ENCODE data around the gene XKR3. TPM values are rescaled to one million over a fixed set of nuclear protein-coding genes. Genes with fewer than 3 reads are reported as not detected.

Gene XKR3
- total and polyA plus RNA-seq, 2 experiments from 2014 or later: not detected

DNA sequence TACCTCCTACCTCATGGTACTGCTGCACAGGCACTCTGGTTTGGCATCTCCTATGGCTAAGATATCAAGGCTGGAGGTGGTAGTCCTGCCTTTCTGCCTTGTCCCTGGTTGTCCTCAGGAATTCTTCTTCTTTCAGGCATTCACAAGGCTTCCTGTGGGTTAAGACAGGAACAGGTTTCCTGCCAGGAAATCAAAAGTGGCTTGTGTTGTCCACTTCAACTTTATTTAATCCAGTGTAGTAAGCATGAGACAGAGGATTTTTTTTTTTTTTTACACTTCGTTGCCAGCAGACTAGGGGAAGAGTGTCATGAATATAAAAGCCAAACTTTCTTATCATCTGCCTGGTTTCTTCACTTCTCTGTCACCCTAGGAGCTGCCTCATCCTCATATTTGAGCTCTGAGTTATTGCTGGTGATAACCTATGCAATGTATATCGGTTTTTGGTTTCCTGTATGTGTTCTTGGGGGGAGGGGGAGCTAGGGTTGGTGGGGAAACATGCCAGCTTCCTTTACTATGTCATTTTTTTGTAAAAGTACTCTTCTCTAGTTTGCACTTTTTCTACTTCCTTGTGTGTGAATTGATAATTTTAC lies 50.2 kb downstream of the XKR3 start:
- Histone ChIP-seq H3K4me2 (no peak overlapping the region), H3F3A (replicated peaks; ENCODE audit: low read depth) (no peaks in the 10 kb centered on the region), H3K4me1 (ENCODE audit: insufficient read depth) (0 out of 2 replicates have a peak, but pooled peaks cover 2% of the 10 kb centered on the region), H3K4me3 (no peak overlapping the region), H3K9me2 (ENCODE audit: insufficient read depth) (no peaks in the 10 kb centered on the region), H3K36me3 (ENCODE audit: insufficient read depth) (no peaks in the 10 kb centered on the region), H3K27me3 (ENCODE audit: insufficient read depth) (no peaks in the 10 kb centered on the region), H3K79me2 (replicated peaks; ENCODE audit: insufficient read depth) (no peaks in the 10 kb centered on the region), H4K20me1 (replicated peaks; ENCODE audit: insufficient read depth) (no peaks in the 10 kb centered on the region), H2AFZ (no peak overlapping the region), H3K27ac (ENCODE audit: low read depth) (no peak overlapping the region)
- Mint-ChIP-seq H3K27me3 (ENCODE audit: insufficient read depth, low read depth, poor library complexity) (peaks cover 1% of the 10 kb centered on the region), H3K36me3 (ENCODE audit: low read depth) (no peaks in the 10 kb centered on the region), H3K4me1 (no peaks in the 10 kb centered on the region), H3K9me3 (peaks cover 75% of the 10 kb centered on the region), H3K4me3 (no peak overlapping the region), H3K27ac (no peak overlapping the region)
- TF ChIP-seq NANOG (IDR thresholded peaks at IDR 0.05; ENCODE audit: borderline replicate concordance): no peak
- TF ChIP-seq CREB1 (CRISPR knock-in tag; IDR thresholded peaks at IDR 0.05; ENCODE audit: low read depth): no peak
- TF ChIP-seq STAT1 (IDR thresholded peaks at IDR 0.05; ENCODE audit: unreplicated experiment): no peak
- TF ChIP-seq, protein P1, sequence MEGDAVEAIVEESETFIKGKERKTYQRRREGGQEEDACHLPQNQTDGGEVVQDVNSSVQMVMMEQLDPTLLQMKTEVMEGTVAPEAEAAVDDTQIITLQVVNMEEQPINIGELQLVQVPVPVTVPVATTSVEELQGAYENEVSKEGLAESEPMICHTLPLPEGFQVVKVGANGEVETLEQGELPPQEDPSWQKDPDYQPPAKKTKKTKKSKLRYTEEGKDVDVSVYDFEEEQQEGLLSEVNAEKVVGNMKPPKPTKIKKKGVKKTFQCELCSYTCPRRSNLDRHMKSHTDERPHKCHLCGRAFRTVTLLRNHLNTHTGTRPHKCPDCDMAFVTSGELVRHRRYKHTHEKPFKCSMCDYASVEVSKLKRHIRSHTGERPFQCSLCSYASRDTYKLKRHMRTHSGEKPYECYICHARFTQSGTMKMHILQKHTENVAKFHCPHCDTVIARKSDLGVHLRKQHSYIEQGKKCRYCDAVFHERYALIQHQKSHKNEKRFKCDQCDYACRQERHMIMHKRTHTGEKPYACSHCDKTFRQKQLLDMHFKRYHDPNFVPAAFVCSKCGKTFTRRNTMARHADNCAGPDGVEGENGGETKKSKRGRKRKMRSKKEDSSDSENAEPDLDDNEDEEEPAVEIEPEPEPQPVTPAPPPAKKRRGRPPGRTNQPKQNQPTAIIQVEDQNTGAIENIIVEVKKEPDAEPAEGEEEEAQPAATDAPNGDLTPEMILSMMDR (conservative IDR thresholded peaks at IDR 0.05; ENCODE audit: low read depth in 2 of 2): no peak
- TF ChIP-seq JUNB (IDR thresholded peaks at IDR 0.05; ENCODE audit: unreplicated experiment): no peak
- no peak for TF ChIP-seq EZH2phosphoT487 (IDR thresholded peaks at IDR 0.05; ENCODE audit: unreplicated experiment)
- TF ChIP-seq, protein P2, sequence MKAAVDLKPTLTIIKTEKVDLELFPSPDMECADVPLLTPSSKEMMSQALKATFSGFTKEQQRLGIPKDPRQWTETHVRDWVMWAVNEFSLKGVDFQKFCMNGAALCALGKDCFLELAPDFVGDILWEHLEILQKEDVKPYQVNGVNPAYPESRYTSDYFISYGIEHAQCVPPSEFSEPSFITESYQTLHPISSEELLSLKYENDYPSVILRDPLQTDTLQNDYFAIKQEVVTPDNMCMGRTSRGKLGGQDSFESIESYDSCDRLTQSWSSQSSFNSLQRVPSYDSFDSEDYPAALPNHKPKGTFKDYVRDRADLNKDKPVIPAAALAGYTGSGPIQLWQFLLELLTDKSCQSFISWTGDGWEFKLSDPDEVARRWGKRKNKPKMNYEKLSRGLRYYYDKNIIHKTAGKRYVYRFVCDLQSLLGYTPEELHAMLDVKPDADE (IDR thresholded peaks at IDR 0.05): no peak
- TF ChIP-seq, protein P3, sequence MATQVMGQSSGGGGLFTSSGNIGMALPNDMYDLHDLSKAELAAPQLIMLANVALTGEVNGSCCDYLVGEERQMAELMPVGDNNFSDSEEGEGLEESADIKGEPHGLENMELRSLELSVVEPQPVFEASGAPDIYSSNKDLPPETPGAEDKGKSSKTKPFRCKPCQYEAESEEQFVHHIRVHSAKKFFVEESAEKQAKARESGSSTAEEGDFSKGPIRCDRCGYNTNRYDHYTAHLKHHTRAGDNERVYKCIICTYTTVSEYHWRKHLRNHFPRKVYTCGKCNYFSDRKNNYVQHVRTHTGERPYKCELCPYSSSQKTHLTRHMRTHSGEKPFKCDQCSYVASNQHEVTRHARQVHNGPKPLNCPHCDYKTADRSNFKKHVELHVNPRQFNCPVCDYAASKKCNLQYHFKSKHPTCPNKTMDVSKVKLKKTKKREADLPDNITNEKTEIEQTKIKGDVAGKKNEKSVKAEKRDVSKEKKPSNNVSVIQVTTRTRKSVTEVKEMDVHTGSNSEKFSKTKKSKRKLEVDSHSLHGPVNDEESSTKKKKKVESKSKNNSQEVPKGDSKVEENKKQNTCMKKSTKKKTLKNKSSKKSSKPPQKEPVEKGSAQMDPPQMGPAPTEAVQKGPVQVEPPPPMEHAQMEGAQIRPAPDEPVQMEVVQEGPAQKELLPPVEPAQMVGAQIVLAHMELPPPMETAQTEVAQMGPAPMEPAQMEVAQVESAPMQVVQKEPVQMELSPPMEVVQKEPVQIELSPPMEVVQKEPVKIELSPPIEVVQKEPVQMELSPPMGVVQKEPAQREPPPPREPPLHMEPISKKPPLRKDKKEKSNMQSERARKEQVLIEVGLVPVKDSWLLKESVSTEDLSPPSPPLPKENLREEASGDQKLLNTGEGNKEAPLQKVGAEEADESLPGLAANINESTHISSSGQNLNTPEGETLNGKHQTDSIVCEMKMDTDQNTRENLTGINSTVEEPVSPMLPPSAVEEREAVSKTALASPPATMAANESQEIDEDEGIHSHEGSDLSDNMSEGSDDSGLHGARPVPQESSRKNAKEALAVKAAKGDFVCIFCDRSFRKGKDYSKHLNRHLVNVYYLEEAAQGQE (IDR thresholded peaks at IDR 0.05; ENCODE audit: unreplicated experiment): no peak
- TF ChIP-seq EZH2 (IDR thresholded peaks at IDR 0.05; ENCODE audit: low read depth, unreplicated experiment): no peak
- no peak for TF ChIP-seq ZNF331 (CRISPR knock-in tag; IDR thresholded peaks at IDR 0.05; ENCODE audit: low read depth)
- TF ChIP-seq ZNF114 (CRISPR knock-in tag; IDR thresholded peaks at IDR 0.05): no peak
- TF ChIP-seq, protein P4, sequence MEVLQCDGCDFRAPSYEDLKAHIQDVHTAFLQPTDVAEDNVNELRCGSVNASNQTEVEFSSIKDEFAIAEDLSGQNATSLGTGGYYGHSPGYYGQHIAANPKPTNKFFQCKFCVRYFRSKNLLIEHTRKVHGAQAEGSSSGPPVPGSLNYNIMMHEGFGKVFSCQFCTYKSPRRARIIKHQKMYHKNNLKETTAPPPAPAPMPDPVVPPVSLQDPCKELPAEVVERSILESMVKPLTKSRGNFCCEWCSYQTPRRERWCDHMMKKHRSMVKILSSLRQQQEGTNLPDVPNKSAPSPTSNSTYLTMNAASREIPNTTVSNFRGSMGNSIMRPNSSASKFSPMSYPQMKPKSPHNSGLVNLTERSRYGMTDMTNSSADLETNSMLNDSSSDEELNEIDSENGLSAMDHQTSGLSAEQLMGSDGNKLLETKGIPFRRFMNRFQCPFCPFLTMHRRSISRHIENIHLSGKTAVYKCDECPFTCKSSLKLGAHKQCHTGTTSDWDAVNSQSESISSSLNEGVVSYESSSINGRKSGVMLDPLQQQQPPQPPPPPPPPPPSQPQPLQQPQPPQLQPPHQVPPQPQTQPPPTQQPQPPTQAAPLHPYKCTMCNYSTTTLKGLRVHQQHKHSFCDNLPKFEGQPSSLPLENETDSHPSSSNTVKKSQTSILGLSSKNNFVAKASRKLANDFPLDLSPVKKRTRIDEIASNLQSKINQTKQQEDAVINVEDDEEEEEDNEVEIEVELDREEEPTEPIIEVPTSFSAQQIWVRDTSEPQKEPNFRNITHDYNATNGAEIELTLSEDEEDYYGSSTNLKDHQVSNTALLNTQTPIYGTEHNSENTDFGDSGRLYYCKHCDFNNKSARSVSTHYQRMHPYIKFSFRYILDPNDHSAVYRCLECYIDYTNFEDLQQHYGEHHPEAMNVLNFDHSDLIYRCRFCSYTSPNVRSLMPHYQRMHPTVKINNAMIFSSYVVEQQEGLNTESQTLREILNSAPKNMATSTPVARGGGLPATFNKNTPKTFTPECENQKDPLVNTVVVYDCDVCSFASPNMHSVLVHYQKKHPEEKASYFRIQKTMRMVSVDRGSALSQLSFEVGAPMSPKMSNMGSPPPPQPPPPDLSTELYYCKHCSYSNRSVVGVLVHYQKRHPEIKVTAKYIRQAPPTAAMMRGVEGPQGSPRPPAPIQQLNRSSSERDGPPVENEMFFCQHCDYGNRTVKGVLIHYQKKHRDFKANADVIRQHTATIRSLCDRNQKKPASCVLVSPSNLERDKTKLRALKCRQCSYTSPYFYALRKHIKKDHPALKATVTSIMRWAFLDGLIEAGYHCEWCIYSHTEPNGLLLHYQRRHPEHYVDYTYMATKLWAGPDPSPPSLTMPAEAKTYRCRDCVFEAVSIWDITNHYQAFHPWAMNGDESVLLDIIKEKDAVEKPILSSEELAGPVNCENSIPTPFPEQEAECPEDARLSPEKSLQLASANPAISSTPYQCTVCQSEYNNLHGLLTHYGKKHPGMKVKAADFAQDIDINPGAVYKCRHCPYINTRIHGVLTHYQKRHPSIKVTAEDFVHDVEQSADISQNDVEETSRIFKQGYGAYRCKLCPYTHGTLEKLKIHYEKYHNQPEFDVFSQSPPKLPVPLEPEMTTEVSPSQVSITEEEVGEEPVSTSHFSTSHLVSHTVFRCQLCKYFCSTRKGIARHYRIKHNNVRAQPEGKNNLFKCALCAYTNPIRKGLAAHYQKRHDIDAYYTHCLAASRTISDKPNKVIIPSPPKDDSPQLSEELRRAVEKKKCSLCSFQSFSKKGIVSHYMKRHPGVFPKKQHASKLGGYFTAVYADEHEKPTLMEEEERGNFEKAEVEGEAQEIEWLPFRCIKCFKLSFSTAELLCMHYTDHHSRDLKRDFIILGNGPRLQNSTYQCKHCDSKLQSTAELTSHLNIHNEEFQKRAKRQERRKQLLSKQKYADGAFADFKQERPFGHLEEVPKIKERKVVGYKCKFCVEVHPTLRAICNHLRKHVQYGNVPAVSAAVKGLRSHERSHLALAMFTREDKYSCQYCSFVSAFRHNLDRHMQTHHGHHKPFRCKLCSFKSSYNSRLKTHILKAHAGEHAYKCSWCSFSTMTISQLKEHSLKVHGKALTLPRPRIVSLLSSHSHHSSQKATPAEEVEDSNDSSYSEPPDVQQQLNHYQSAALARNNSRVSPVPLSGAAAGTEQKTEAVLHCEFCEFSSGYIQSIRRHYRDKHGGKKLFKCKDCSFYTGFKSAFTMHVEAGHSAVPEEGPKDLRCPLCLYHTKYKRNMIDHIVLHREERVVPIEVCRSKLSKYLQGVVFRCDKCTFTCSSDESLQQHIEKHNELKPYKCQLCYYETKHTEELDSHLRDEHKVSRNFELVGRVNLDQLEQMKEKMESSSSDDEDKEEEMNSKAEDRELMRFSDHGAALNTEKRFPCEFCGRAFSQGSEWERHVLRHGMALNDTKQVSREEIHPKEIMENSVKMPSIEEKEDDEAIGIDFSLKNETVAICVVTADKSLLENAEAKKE (CRISPR knock-in tag; IDR thresholded peaks at IDR 0.05): no peak
- no peak for TF ChIP-seq POLR2AphosphoS5 (IDR thresholded peaks at IDR 0.05; ENCODE audit: low read depth)
- ATAC-seq (no peak), DNase-seq (ENCODE audit: low spot score) (no peak)

Measured in GM23338 (cell line).